Hepatocyte (in vitro differentiated cells): ENCODE measurements around the gene LMAN2.

Experiments
- CTCF ChIP-seq: fragments of 200-600 bp; sonication (generic); IDR thresholded peaks from 2 replicates; pipeline ENCODE4 v1.5.1; 2016; ENCODE audit warnings: antibody characterized with exemption, mild to moderate bottlenecking; ENCODE audit not compliant: poor library complexity
- EZH2 ChIP-seq: fragments of 200-600 bp; sonication (generic); IDR thresholded peaks from 2 replicates; pipeline ENCODE4 v1.6.1; 2016; ENCODE audit warnings: antibody characterized with exemption, mild to moderate bottlenecking, borderline replicate concordance
- EZH2phosphoT487 ChIP-seq: fragments of 200-600 bp; sonication (generic); IDR thresholded peaks from one replicate; pipeline ENCODE4 v1.6.1; 2018; ENCODE audit warnings: antibody characterized with exemption, mild to moderate bottlenecking, low read depth, moderate library complexity; ENCODE audit not compliant: unreplicated experiment, severe bottlenecking

- TF ChIP-seq CTCF (no peak), EZH2 (no peak), EZH2phosphoT487 (no peak)
Observed at GRCh38 chr5:177374211-177374610, 22.7 kb upstream of the LMAN2 start.
